Measurements from ENCODE around the gene C1orf159. TPM values are rescaled to one million over a fixed set of nuclear protein-coding genes. Genes with fewer than 3 reads are reported as not detected.

The C1orf159 gene
- total RNA-seq, 4 donors from 2014 or later, result 2.8 to 6.4 (median 5.3) TPM

GRCh38 chr1:1160281-1160930 is 44.5 kb upstream of the C1orf159 start:
- TF ChIP-seq POLR2A (IDR thresholded peaks at IDR 0.05), result no peak
- no peak for TF ChIP-seq CTCF (IDR thresholded peaks at IDR 0.05 in 4 of 5, conservative IDR thresholded peaks at IDR 0.05 in 1 of 5)
- H3K27ac ChIP-seq, result no peak overlapping the region
- in situ Hi-C loops (cut with MboI; ENCODE audit: low sequenced_read_pairs in 4 of 4), result no loop called here

GRCh38 chr1:1157914-1158710 is 42.2 kb upstream of the C1orf159 start:
- intact Hi-C loops (cut with DNase I; ENCODE audit: low total_unique reads) (no loop called here), in situ Hi-C loops (cut with MboI; ENCODE audit: low sequenced_read_pairs in 4 of 4) (no loop called here)
- Histone ChIP-seq H3K4me1 (peaks cover 0 to 11% of the 10 kb centered on the region in 2 donors), H3K9me3 (no peaks in the 10 kb centered on the region), H3K27me3 (peaks cover 0 to 23% (median 4%) of the 10 kb centered on the region in 3 donors), H3K4me3 (peak overlapping the region; percentile 52 to 67 (median 61)), H3K36me3 (no peaks in the 10 kb centered on the region), H3K27ac (peak overlapping the region; percentile 60 to 86 (median 82))
- peak in 1 of 2 donors; percentile 19 for DNase-seq
- ATAC-seq, result peak; percentile 52 to 55
- TF ChIP-seq CTCF (IDR thresholded peaks at IDR 0.05 in 4 of 5, conservative IDR thresholded peaks at IDR 0.05 in 1 of 5), result no peak
- no peak for TF ChIP-seq POLR2A (IDR thresholded peaks at IDR 0.05)

More at GRCh38 chr1:1160281-1160930, 44.5 kb upstream of the C1orf159 start:
- no peak overlapping the region for H3K4me3 ChIP-seq
- intact Hi-C loops (cut with DNase I; ENCODE audit: low total_unique reads), result no loop called here
- peaks cover under 1 to 15% of the 10 kb centered on the region in 2 donors for H3K4me1 ChIP-seq
- H3K9me3 ChIP-seq, result no peaks in the 10 kb centered on the region
- DNase-seq (no peak), ATAC-seq (no peak)
- no peaks in the 10 kb centered on the region for H3K36me3 ChIP-seq
- H3K27me3 ChIP-seq, result peaks cover 0 to 18% (median 4%) of the 10 kb centered on the region in 3 donors

- Histone ChIP-seq H3K4me3 (peak overlapping the region; percentile 52 to 67 (median 61)), H3K27ac (peak overlapping the region; percentile 60 to 86 (median 82)), H3K27me3 (peaks cover 0 to 23% (median 4%) of the 10 kb centered on the region in 3 donors), H3K4me1 (peaks cover 0 to 11% of the 10 kb centered on the region in 2 donors), H3K9me3 (no peaks in the 10 kb centered on the region), H3K36me3 (no peaks in the 10 kb centered on the region)
- peak; percentile 65 to 72 for DNase-seq
- peak; percentile 68 to 84 for ATAC-seq
- no peak for TF ChIP-seq CTCF (IDR thresholded peaks at IDR 0.05 in 4 of 5, conservative IDR thresholded peaks at IDR 0.05 in 1 of 5)
- peak; percentile 34 to 62 for TF ChIP-seq POLR2A (IDR thresholded peaks at IDR 0.05)
- intact Hi-C loops (cut with DNase I; ENCODE audit: low total_unique reads), result no loop called here
- in situ Hi-C loops (cut with MboI; ENCODE audit: low sequenced_read_pairs in 4 of 4), result no loop called here
These were observed 41.6 kb upstream of the C1orf159 start for GRCh38 chr1:1157426-1157913.

- in situ Hi-C loops (cut with MboI; ENCODE audit: low sequenced_read_pairs in 4 of 4) (no loop called here), intact Hi-C loops (cut with DNase I; ENCODE audit: low total_unique reads) (no loop called here)
- Histone ChIP-seq H3K9me3 (no peaks in the 10 kb centered on the region), H3K27me3 (peaks cover 0 to 23% (median 4%) of the 10 kb centered on the region in 3 donors), H3K36me3 (no peaks in the 10 kb centered on the region), H3K4me1 (peaks cover 0 to 11% of the 10 kb centered on the region in 2 donors), H3K4me3 (no peak overlapping the region), H3K27ac (no peak overlapping the region)
- ATAC-seq (no peak), DNase-seq (no peak)
- TF ChIP-seq POLR2A (IDR thresholded peaks at IDR 0.05) (no peak), CTCF (IDR thresholded peaks at IDR 0.05 in 4 of 5, conservative IDR thresholded peaks at IDR 0.05 in 1 of 5) (no peak)
These were observed 41.1 kb upstream of the C1orf159 start for GRCh38 chr1:1157033-1157365.

Measured in gastrocnemius medialis (tissue), 4 donors.